VCaP (cell line): ENCODE measurements around the gene ACTN4.

Experiments used
- H3K27ac ChIP-seq: fragments of 450-650 bp; 2 replicates; pipeline ENCODE4 v1.5.1; 2017
- TF ChIP-seq, protein P1 (sequence below): fragments of 450-650 bp; conservative IDR thresholded peaks from 2 replicates; pipeline ENCODE4 v1.5.1; 2017; ENCODE audit warnings: mild to moderate bottlenecking, moderate library complexity

Gene ACTN4

DNA sequence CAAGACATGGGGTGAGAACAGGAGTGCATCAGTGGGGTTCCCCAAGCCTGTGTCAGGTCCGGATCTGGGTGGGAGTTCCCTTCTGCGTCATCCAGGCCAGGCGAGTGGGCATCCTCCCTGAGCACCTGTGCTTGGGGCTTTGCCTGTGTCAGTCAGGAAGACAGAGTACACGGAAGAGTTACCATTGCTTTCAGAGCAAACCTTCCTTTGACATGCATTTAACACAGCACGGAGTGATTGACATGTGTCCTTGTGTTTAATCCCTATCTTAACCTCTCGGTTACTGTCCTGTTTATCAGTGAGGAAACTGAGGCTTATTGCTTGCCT is 49.2 kb downstream of the ACTN4 start:
- TF ChIP-seq, protein P1, sequence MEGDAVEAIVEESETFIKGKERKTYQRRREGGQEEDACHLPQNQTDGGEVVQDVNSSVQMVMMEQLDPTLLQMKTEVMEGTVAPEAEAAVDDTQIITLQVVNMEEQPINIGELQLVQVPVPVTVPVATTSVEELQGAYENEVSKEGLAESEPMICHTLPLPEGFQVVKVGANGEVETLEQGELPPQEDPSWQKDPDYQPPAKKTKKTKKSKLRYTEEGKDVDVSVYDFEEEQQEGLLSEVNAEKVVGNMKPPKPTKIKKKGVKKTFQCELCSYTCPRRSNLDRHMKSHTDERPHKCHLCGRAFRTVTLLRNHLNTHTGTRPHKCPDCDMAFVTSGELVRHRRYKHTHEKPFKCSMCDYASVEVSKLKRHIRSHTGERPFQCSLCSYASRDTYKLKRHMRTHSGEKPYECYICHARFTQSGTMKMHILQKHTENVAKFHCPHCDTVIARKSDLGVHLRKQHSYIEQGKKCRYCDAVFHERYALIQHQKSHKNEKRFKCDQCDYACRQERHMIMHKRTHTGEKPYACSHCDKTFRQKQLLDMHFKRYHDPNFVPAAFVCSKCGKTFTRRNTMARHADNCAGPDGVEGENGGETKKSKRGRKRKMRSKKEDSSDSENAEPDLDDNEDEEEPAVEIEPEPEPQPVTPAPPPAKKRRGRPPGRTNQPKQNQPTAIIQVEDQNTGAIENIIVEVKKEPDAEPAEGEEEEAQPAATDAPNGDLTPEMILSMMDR: no peak
- no peak overlapping the region for H3K27ac ChIP-seq

DNA sequence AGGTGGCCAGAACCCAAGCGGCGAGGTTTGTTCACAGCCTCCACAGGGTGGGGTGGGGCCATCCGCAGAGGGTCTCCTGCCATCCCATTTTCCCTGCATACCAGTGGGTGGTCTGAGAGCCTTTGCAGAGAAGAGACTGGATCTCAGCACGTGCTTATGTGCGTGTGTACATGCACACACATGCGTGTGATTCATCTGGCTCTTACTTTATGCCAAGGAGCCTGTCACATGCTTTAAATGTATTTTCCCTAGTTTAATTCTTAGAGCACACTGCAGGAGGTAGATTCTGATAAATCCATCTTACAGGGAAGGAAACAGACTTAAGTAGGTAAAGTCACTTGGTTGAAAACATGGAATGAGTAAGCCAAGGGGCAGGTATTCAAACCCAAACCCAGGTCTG is 49.7 kb downstream of the ACTN4 start:
- TF ChIP-seq, protein P1: no peak
- no peak overlapping the region for H3K27ac ChIP-seq

DNA sequence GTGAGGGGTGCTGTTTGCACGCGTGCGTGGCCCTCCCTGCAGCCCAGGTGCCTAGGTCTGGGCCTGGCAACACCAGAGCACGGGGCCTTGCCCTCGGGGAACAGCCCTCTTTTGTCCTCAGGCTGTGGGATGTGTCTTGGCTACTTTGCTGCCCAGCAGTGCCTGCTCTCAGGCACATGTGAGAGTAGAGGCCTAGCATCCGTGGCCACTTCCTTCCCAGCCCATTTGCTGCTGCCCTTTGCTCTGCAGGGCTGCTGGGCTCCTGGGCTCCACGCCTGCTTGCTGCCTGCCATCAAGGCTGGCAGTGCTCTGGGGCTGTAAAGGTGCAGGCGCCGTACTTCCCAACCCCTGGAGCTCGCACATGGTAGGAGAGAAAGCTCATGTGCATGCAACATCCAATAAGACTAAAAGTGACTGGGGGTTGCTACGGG is 50.2 kb downstream of the ACTN4 start:
- no peak overlapping the region for H3K27ac ChIP-seq
- TF ChIP-seq, protein P1: no peak

DNA sequence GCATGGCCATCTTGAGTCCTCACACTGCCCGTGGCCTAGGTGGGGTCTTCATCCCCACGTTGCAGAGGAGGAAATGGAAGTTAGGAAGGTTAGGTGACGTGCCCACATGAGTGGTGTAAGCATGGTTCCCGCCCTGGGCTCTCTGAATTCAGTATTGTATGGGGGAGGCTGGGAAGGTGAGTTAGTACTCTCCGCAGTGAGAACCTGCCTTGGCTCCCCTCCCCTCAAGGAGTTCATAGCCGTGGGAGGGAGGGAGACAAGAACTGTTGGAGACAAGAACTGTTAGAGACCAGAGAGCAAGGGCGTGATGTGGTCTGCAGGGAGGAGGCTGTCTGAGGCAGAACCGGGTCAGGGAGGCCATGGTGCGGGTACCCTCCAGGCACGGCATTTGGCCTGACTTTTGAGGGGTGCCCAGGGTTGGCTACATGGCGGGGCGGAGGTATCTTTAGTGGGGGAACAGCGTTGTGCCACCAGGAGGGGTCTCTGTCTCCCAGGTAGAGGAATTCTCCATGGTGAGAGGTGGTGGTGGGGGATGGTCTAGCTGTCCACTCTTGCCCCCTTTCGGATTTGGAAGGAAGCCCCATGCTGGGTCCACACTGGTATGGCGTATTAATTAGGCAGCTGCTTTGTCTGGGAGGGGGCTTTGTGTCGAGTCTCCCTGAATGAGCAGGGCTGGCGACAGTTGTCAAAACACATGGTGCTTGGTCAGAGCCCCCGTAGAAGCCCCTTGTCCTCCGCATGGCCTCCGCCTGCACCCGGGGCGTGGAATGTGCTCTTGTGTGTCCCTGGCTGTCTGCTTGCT is 51.0 kb downstream of the ACTN4 start:
- 0 out of 2 replicates have a peak overlapping the region, but pooled peaks have one; percentile 19 for H3K27ac ChIP-seq
- TF ChIP-seq, protein P1: no peak

DNA sequence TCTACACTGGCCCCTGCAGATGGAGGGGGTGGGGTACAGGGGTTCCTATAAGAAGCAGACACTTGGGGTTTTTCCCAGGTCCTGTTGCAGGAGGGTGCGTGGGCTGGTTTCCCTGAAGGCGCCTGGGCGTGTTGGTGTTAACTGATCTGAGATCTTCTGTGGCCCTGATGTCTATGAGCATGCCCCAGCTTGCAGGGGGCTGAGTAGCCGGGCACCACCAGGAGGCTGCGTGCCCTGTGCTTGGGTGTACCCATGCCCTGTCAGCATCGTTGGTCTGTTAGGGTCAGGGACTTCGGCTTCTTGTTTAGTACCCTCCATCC is 51.5 kb downstream of the ACTN4 start:
- peak overlapping the region; percentile 19; the same call in 1 of the 2 replicates for H3K27ac ChIP-seq

DNA sequence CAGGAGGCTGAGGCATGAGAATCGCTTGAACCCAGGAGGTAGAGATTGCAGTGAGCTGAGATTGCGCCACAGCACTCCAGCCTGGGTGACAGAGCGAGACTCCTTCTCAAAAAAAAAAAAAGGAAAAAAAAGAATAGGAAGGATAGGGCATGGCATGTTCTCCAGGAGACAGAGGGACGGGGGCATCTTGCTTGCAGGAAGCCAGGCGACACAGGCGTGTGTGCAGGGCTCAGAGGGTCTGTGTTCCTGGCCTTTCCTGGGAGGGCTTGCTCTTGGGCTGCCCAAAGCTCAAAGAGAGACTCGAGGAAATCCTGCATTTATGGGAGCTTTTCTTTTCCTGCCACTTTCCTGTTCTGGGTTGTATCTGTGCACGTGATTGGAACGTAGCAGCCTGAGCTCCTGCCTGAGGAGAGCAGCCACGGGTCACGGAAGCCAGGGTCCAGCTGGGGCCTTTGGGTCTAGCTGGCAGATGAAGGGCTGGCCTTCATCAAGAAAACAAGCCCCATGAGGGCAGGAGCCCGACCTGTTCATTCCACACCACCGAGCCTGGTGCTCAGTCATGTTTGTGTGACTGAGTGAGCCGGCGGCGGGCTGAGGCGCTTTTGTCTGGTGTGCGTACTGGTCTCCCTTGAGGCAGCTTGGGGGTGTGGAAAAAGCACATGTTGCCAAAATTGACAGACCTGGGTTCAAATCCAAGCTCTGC is 52.3 kb downstream of the ACTN4 start:
- TF ChIP-seq, protein P1: no peak
- H3K27ac ChIP-seq: peak overlapping the region; percentile 19; the same call in 1 of the 2 replicates

More for the DNA sequence above, 51.5 kb downstream of the ACTN4 start:
- TF ChIP-seq, protein P1: no peak

DNA sequence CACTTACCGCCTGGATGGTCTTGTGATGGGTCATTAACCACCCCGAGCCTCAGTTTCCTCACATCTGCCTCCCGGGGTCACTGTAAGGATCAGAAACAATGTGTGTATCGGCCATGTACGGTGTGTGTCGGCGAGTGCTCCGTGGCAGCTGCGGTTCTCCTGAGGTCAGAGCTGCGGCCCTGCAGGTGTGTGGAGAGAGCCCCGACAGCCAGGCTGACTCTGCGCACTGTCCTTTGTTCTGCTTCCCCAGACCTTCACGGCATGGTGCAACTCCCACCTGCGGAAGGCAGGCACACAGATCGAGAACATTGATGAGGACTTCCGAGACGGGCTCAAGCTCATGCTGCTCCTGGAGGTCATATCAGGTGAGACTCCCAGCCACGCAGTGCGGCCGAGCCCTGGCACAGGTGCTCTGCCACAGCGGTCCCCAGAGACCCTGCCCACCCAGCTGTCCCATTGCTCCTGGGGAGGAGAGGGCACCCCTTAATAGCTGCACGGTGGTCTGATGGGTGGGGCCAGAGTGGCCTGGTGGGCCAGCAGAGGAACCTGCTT is 53.0 kb downstream of the ACTN4 start:
- TF ChIP-seq, protein P1: no peak
- H3K27ac ChIP-seq: no peak overlapping the region
